ENCODE results near the gene CST4.

GRCh38 chr20:23666189-23666588 is 22.6 kb downstream of the CST4 start:
- no peak for TF ChIP-seq CTCF (IDR thresholded peaks at IDR 0.05; ENCODE audit: borderline replicate concordance, extremely low read depth, low read length, poor library complexity, severe bottlenecking)
- no peak for TF ChIP-seq EZH2 (IDR thresholded peaks at IDR 0.05; ENCODE audit: borderline replicate concordance, low read depth, low read length, severe bottlenecking)

Measured in DND-41 (cell line).